Panc1 (cell line): ENCODE measurements around the gene ZNFX1. TPM values are rescaled to one million over a fixed set of nuclear protein-coding genes. Genes with fewer than 3 reads are reported as not detected.
A peak's percentile ranks its signal among the peaks of the same experiment; 100 is the strongest.

Source experiments
- ATAC-seq: fragments of 200-7000 bp; cut with Tn5 transposase; 2 replicates; pipeline ENCODE4 v1.9.1; 2020; ENCODE audit warnings: mild to moderate bottlenecking, moderate library complexity
- BruUV-seq: library from RNA; stranded (reverse); fragments of 400-500 nt; replicated peaks from 2 replicates; lab custom pipeline; 2021; lab: Mats Ljungman, UMichigan
- CTCF ChIA-PET: fragments of 300-600 bp; sonication (Branson Sonifier 250); formaldehyde crosslinking; loops from one replicate; lab custom pipeline; 2022; ENCODE audit warnings: antibody characterized with exemption; lab: Charles Lee
- POLR2A ChIA-PET: fragments of 300-600 bp; sonication (Branson Sonifier 250); formaldehyde crosslinking; loops from one replicate; lab custom pipeline; 2022; ENCODE audit warnings: antibody characterized with exemption; lab: Charles Lee
- DNase-seq: peaks from one replicate; pipeline ENCODE4 v3.0.0-alpha.2; 2010; ENCODE audit warnings: low read depth, low spot score
- H3K27ac ChIP-seq: 2 replicates; pipeline ENCODE4 v1.5.1; 2011; ENCODE audit warnings: mild to moderate bottlenecking, low read length, inconsistent platforms
- H3K27me3 ChIP-seq: fragments of 200-500 bp; sonication (Bioruptor generic); 2 replicates; pipeline ENCODE4 v1.6.0; 2014; ENCODE audit warnings: low read length, inconsistent platforms; ENCODE audit not compliant: control insufficient read depth, insufficient read depth
- H3K36me3 ChIP-seq: fragments of 200-500 bp; sonication (Bioruptor generic); 2 replicates; pipeline ENCODE4 v1.5.1; 2014; ENCODE audit warnings: inconsistent platforms, mild to moderate bottlenecking, low read length, moderate library complexity; ENCODE audit not compliant: control insufficient read depth, insufficient read depth
- H3K4me1 ChIP-seq: 2 replicates; pipeline ENCODE4 v1.5.1; 2011; ENCODE audit warnings: inconsistent platforms, mild to moderate bottlenecking, low read length, moderate library complexity; ENCODE audit not compliant: control insufficient read depth, insufficient read depth
- H3K4me3 ChIP-seq, 2 experiments: 2 replicates each; pipeline ENCODE4 v1.5.1; 2011 to 2012; ENCODE audit warnings: low read depth in 2 of 2, low read length in 2 of 2, mild to moderate bottlenecking in 2 of 2, inconsistent platforms in 1 of 2, moderate library complexity in 1 of 2
- H3K9me3 ChIP-seq: fragments of 200-500 bp; sonication (Bioruptor generic); 2 replicates; pipeline ENCODE4 v1.5.1; 2014; ENCODE audit warnings: low read depth, mild to moderate bottlenecking, inconsistent platforms, low read length, moderate library complexity; ENCODE audit not compliant: control insufficient read depth, insufficient read depth
- CTCF ChIP-seq: fragments of 450-650 bp; IDR thresholded peaks from 2 replicates; pipeline ENCODE4 v1.5.1; 2017; ENCODE audit warnings: mild to moderate bottlenecking
- POLR2AphosphoS5 ChIP-seq: IDR thresholded peaks from 2 replicates; pipeline ENCODE4 v1.6.1; 2012; ENCODE audit warnings: mild to moderate bottlenecking, low read depth, low read length, moderate library complexity
- REST ChIP-seq, 2 experiments: IDR thresholded peaks; 2 replicates each; pipeline ENCODE4 v1.6.1; 2011 to 2012; ENCODE audit warnings: low read depth in 2 of 2, control low read depth in 1 of 2, low read length in 1 of 2, mild to moderate bottlenecking in 1 of 2, moderate library complexity in 1 of 2; ENCODE audit not compliant: insufficient read depth in 1 of 2
- SIN3A ChIP-seq: IDR thresholded peaks from 2 replicates; pipeline ENCODE4 v1.6.1; 2012; ENCODE audit warnings: low read depth, mild to moderate bottlenecking, low read length, moderate library complexity, borderline replicate concordance; ENCODE audit not compliant: insufficient read depth
- TCF7L2 ChIP-seq: IDR thresholded peaks from 2 replicates; pipeline ENCODE4 v1.6.1; 2011; ENCODE audit warnings: mild to moderate bottlenecking, low read depth, low read length, inconsistent platforms
- in situ Hi-C: cut with HindIII; loops from 2 replicates; pipeline ENCODE4 v1.10.0; 2016; ENCODE audit warnings: low sequenced_read_pairs, low pct_unique_long_range_greater_than_20kb
- intact Hi-C: fragments of 100-400 bp; cut with micrococcal nuclease; formaldehyde crosslinking; loops from one replicate; pipeline ENCODE4 v1.10.0; 2022; ENCODE audit not compliant: unreplicated experiment
- total RNA-seq: library from RNA; stranded (reverse); gene quantifications from one replicate; pipeline ENCODE4 v1.2.1, GENCODE V29; 2021; ENCODE audit not compliant: unreplicated experiment

The ZNFX1 gene
- total RNA-seq, 1 experiment from 2014 or later, result 39.4 TPM

- Histone ChIP-seq H3K4me1 (no peaks in the 10 kb centered on the region), H3K4me3 (no peak overlapping the region; a peak in 1 of 4 replicates), H3K27me3 (peaks cover 2% of the 10 kb centered on the region; the same call in 1 of the 2 replicates), H3K9me3 (no peaks in the 10 kb centered on the region), H3K36me3 (no peaks in the 10 kb centered on the region), H3K27ac (no peak overlapping the region)
- ATAC-seq (no peak), DNase-seq (no peak)
- no TSS peak for BruUV-seq
- TF ChIP-seq REST (IDR thresholded peaks at IDR 0.05; ENCODE audit: insufficient read depth in 1 of 2, low read depth in 2 of 2, low read length in 1 of 2), result no peak
- TF ChIP-seq TCF7L2, result no peak
- no peak for TF ChIP-seq POLR2AphosphoS5
- no peak for TF ChIP-seq SIN3A
- TF ChIP-seq CTCF, result no peak
- ChIA-PET POLR2A (interaction anchor here (0.7 kb wide), 1 partner anchor 207 kb away, joined by 14 read pairs; no protein-coding TSS in a partner anchor), CTCF (interaction anchor here (1.3 kb wide), 1 partner anchor 9 kb away, joined by 8 read pairs; no protein-coding TSS in a partner anchor)
- in situ Hi-C loops (no loop called here), intact Hi-C loops (no loop called here)
Observed at GRCh38 chr20:49319208-49319809, 41.5 kb upstream of the ZNFX1 start.

- in situ Hi-C loops, result no loop called here
- Histone ChIP-seq H3K4me3 (peak overlapping the region in 1 of 2 experiments; percentile 4; a peak in 1 of 4 replicates), H3K27me3 (peaks cover 2% of the 10 kb centered on the region; the same call in 1 of the 2 replicates), H3K27ac (no peak overlapping the region), H3K9me3 (no peaks in the 10 kb centered on the region), H3K36me3 (no peaks in the 10 kb centered on the region), H3K4me1 (no peaks in the 10 kb centered on the region)
- POLR2A ChIA-PET, result no interaction called here
- ATAC-seq (no peak), DNase-seq (no peak)
- no TSS peak for BruUV-seq
- CTCF ChIA-PET, result no interaction called here
- TF ChIP-seq REST (IDR thresholded peaks at IDR 0.05; ENCODE audit: insufficient read depth in 1 of 2, low read depth in 2 of 2, low read length in 1 of 2) (no peak), TCF7L2 (no peak)
- intact Hi-C loops, result no loop called here
Observed at GRCh38 chr20:49318430-49319207, 40.8 kb upstream of the ZNFX1 start.
